Activated T-helper 1 cell treated with anti-CD3 and anti-CD28 coated beads, Interleukin-12 subunit alpha, Interleukin-12 subunit beta, Interleukin-2, Interleukin-4 antibody, amounts not matched to agents 30 ng/mL and 10 ng/mL and 1 ng/mL, durations not matched to agents 14 hours and 24 hours and 36 hours (primary cell): Measurements from ENCODE around the gene MTHFS. TPM values are rescaled to one million over a fixed set of nuclear protein-coding genes. Genes with fewer than 3 reads are reported as not detected.

Experiments used
- DNase-seq: peaks from one replicate; pipeline ENCODE4 v3.0.0; 2021; ENCODE audit warnings: low spot score
- H3K27ac Mint-ChIP-seq: one replicate; pipeline ENCODE4 v1.8.0; 2021; ENCODE audit warnings: mild to moderate bottlenecking, mixed read lengths
- H3K27me3 Mint-ChIP-seq: one replicate; pipeline ENCODE4 v1.8.0; 2022; ENCODE audit warnings: mild to moderate bottlenecking, moderate library complexity, mixed read lengths; ENCODE audit not compliant: insufficient read depth
- H3K36me3 Mint-ChIP-seq: one replicate; pipeline ENCODE4 v1.8.0; 2021; ENCODE audit warnings: low read depth, mixed read lengths
- H3K4me1 Mint-ChIP-seq: one replicate; pipeline ENCODE4 v1.8.0; 2021; ENCODE audit warnings: low read depth, mixed read lengths
- H3K4me3 Mint-ChIP-seq: one replicate; pipeline ENCODE4 v1.8.0; 2021; ENCODE audit warnings: mild to moderate bottlenecking, moderate library complexity, mixed read lengths
- H3K9me3 Mint-ChIP-seq: one replicate; pipeline ENCODE4 v1.8.0; 2021; ENCODE audit warnings: mixed read lengths
- intact Hi-C: fragments of 100-400 bp; cut with micrococcal nuclease; formaldehyde crosslinking; loops from one replicate; pipeline ENCODE4 v1.15.1; 2024
- total RNA-seq: library from RNA; stranded (reverse); gene quantifications from 2 replicates; pipeline ENCODE4 v1.2.3, GENCODE V29; 2022

The MTHFS gene
- total RNA-seq, 1 donor from 2014 or later = 34.0 TPM

GRCh38 chr15:79883579-79884203, 13.1 kb downstream of the MTHFS start:
- intact Hi-C loops = no loop called here
- Mint-ChIP-seq H3K9me3 (peaks cover 10% of the 10 kb centered on the region), H3K36me3 (peaks cover 70% of the 10 kb centered on the region), H3K4me1 (peaks cover 6% of the 10 kb centered on the region), H3K27me3 (no peaks in the 10 kb centered on the region), H3K27ac (no peak overlapping the region), H3K4me3 (no peak overlapping the region)
- DNase-seq = no peak

GRCh38 chr15:79881668-79882067, 15.1 kb downstream of the MTHFS start:
- intact Hi-C loops = no loop called here
- Mint-ChIP-seq H3K4me1 (no peaks in the 10 kb centered on the region), H3K27me3 (no peaks in the 10 kb centered on the region), H3K36me3 (peaks cover 75% of the 10 kb centered on the region), H3K9me3 (peaks cover 27% of the 10 kb centered on the region), H3K27ac (no peak overlapping the region), H3K4me3 (no peak overlapping the region)
- DNase-seq = no peak

- H3K9me3 Mint-ChIP-seq = peaks cover 29% of the 10 kb centered on the region
Observed at GRCh38 chr15:79881254-79881653, 15.6 kb downstream of the MTHFS start.

GRCh38 chr15:79878078-79878705, 18.6 kb downstream of the MTHFS start:
- DNase-seq = no peak
- H3K27ac Mint-ChIP-seq = no peak overlapping the region
- H3K4me3 Mint-ChIP-seq = no peak overlapping the region
- peaks cover 8% of the 10 kb centered on the region for H3K4me1 Mint-ChIP-seq
- intact Hi-C loops = no loop called here
- H3K9me3 Mint-ChIP-seq = peaks cover 56% of the 10 kb centered on the region
- H3K36me3 Mint-ChIP-seq = peaks cover 79% of the 10 kb centered on the region
- H3K27me3 Mint-ChIP-seq = no peaks in the 10 kb centered on the region

More at GRCh38 chr15:79881254-79881653, 15.6 kb downstream of the MTHFS start:
- H3K4me1 Mint-ChIP-seq = no peaks in the 10 kb centered on the region
- H3K27ac Mint-ChIP-seq = no peak overlapping the region
- H3K27me3 Mint-ChIP-seq = no peaks in the 10 kb centered on the region
- DNase-seq = no peak
- intact Hi-C loops = no loop called here
- H3K4me3 Mint-ChIP-seq = no peak overlapping the region
- peaks cover 78% of the 10 kb centered on the region for H3K36me3 Mint-ChIP-seq

- Mint-ChIP-seq H3K27me3 (no peaks in the 10 kb centered on the region), H3K4me1 (peaks cover 19% of the 10 kb centered on the region), H3K4me3 (no peak overlapping the region), H3K9me3 (peaks cover 58% of the 10 kb centered on the region), H3K27ac (no peak overlapping the region), H3K36me3 (peaks cover 81% of the 10 kb centered on the region)
- no peak for DNase-seq
- intact Hi-C loops = no loop called here
Observed at GRCh38 chr15:79875213-79875612, 21.6 kb downstream of the MTHFS start.

GRCh38 chr15:79874242-79874641, 22.6 kb downstream of the MTHFS start:
- intact Hi-C loops = no loop called here
- Mint-ChIP-seq H3K27me3 (no peaks in the 10 kb centered on the region), H3K27ac (no peak overlapping the region), H3K4me3 (no peak overlapping the region), H3K4me1 (peaks cover 19% of the 10 kb centered on the region), H3K9me3 (peaks cover 52% of the 10 kb centered on the region), H3K36me3 (peaks cover 74% of the 10 kb centered on the region)
- DNase-seq = no peak

GRCh38 chr15:79872358-79873017, 24.3 kb downstream of the MTHFS start:
- peaks cover 29% of the 10 kb centered on the region for H3K4me1 Mint-ChIP-seq
- no peak overlapping the region for H3K4me3 Mint-ChIP-seq
- intact Hi-C loops = loop anchor here (1.0 kb wide), 2 partner anchors 24 to 95 kb away; no protein-coding TSS in a partner anchor
- H3K27ac Mint-ChIP-seq = peak overlapping the region; percentile 11
- H3K27me3 Mint-ChIP-seq = no peaks in the 10 kb centered on the region
- peaks cover 37% of the 10 kb centered on the region for H3K9me3 Mint-ChIP-seq
- peaks cover 64% of the 10 kb centered on the region for H3K36me3 Mint-ChIP-seq
- peak; percentile 39 for DNase-seq

- Mint-ChIP-seq H3K27me3 (no peaks in the 10 kb centered on the region), H3K36me3 (peaks cover 42% of the 10 kb centered on the region), H3K27ac (no peak overlapping the region), H3K4me3 (no peak overlapping the region), H3K4me1 (peaks cover 24% of the 10 kb centered on the region), H3K9me3 (peaks cover 6% of the 10 kb centered on the region)
- DNase-seq = no peak
- intact Hi-C loops = no loop called here
Observed at GRCh38 chr15:79868554-79868953, 28.3 kb downstream of the MTHFS start.

- Mint-ChIP-seq H3K27me3 (no peaks in the 10 kb centered on the region), H3K9me3 (no peaks in the 10 kb centered on the region), H3K4me3 (no peak overlapping the region), H3K27ac (no peak overlapping the region), H3K4me1 (peaks cover 9% of the 10 kb centered on the region), H3K36me3 (peaks cover 17% of the 10 kb centered on the region)
- no peak for DNase-seq
- intact Hi-C loops = no loop called here
Observed at GRCh38 chr15:79863886-79864285, 32.9 kb downstream of the MTHFS start.

- Mint-ChIP-seq H3K27me3 (no peaks in the 10 kb centered on the region), H3K36me3 (peaks cover 12% of the 10 kb centered on the region), H3K27ac (no peak overlapping the region), H3K9me3 (no peaks in the 10 kb centered on the region), H3K4me1 (no peaks in the 10 kb centered on the region), H3K4me3 (no peak overlapping the region)
- intact Hi-C loops = no loop called here
- no peak for DNase-seq
Observed at GRCh38 chr15:79862191-79862590, 34.6 kb downstream of the MTHFS start.

GRCh38 chr15:79860661-79861060, 36.2 kb downstream of the MTHFS start:
- Mint-ChIP-seq H3K27me3 (no peaks in the 10 kb centered on the region), H3K27ac (no peak overlapping the region), H3K4me1 (no peaks in the 10 kb centered on the region), H3K4me3 (no peak overlapping the region), H3K9me3 (no peaks in the 10 kb centered on the region), H3K36me3 (peaks cover 6% of the 10 kb centered on the region)
- intact Hi-C loops = no loop called here
- DNase-seq = no peak

GRCh38 chr15:79858469-79858868, 38.3 kb downstream of the MTHFS start:
- intact Hi-C loops = loop anchor here (10.0 kb wide), 1 partner anchor 254 kb away; no protein-coding TSS in a partner anchor

More at GRCh38 chr15:79858469-79858868, 38.3 kb downstream of the MTHFS start:
- H3K4me3 Mint-ChIP-seq = no peak overlapping the region
- peaks cover 5% of the 10 kb centered on the region for H3K36me3 Mint-ChIP-seq
- no peaks in the 10 kb centered on the region for H3K27me3 Mint-ChIP-seq
- peaks cover 6% of the 10 kb centered on the region for H3K4me1 Mint-ChIP-seq
- H3K9me3 Mint-ChIP-seq = no peaks in the 10 kb centered on the region
- no peak for DNase-seq
- no peak overlapping the region for H3K27ac Mint-ChIP-seq
